GM21529 (cell line): Measurements from ENCODE around the gene HSD17B3.
A peak's percentile ranks its signal among the peaks of the same experiment; 100 is the strongest.
"Not testable (repeated sequence)": the region's sequence is repeated elsewhere in the genome, so short reads cannot be mapped to it uniquely, and the experiment has no call there.

ENCODE experiments used
- ATAC-seq: cut with Tn5 transposase; IDR thresholded peaks from one replicate; pipeline ENCODE4 v1.9.1; 2021; ENCODE audit not compliant: unreplicated experiment

Gene HSD17B3

DNA sequence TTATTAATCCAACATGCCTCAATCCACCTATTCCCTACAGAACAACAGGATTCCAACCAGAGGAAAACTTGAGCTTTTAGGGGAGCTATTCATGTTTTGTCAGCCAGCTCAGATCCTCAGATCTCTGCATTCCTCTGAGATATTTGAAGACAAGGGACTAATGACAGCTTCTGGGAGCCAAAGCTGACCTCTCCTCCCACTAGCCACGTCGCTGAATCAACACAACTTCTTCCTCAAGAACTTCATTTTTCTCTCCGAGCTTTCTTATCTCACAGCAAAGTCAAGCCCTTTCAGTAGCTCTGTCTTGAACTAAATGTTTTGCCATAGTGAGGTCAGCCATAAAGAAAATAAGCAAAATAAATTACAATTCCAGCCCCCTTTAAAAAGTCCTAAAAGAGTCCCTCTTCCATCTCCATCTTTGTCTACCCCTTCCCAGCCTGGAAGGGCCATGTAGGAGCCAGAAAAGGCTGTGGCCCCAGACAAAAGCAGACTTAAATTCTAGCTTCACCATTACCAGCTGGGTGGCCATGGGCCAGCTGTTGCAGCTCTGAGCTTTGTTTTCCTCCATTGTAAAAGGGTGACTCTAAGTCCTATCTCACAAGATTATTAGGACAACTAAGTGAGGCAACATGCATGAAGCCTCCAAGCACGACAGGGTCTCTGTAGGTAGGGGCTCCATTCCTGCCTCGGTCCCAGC is 65.0 kb downstream of the HSD17B3 start:
- no peak for ATAC-seq

- ATAC-seq, result not testable (repeated sequence)
Observed at GRCh38 chr9:96236337-96236736, 65.6 kb downstream of the HSD17B3 start.

GRCh38 chr9:96232539-96233241 is 69.3 kb downstream of the HSD17B3 start:
- no peak for ATAC-seq

GRCh38 chr9:96232164-96232538 is 69.8 kb downstream of the HSD17B3 start:
- ATAC-seq, result no peak

GRCh38 chr9:96230002-96230401 is 72.0 kb downstream of the HSD17B3 start:
- ATAC-seq, result no peak

DNA sequence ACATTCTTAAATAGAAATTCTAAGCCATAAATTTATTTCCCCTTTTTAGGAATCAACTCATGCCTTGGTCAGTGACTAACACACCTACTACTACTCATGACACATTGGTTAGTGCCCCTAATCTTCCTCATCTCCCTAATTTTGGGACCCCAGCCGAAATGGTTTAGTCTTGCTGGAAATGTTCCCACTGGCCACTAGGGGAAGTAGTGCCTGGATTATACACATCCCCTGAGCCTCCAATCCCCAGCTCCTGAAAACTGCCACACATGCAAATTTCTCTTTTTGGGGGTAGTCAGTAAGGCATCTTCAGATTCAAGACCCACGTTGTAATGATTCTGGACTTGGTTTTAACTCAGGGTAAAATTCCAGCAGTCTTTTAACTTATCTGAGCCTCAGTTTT is 79.8 kb downstream of the HSD17B3 start:
- ATAC-seq, result no peak

GRCh38 chr9:96219900-96220257 is 82.1 kb downstream of the HSD17B3 start:
- ATAC-seq, result no peak

DNA sequence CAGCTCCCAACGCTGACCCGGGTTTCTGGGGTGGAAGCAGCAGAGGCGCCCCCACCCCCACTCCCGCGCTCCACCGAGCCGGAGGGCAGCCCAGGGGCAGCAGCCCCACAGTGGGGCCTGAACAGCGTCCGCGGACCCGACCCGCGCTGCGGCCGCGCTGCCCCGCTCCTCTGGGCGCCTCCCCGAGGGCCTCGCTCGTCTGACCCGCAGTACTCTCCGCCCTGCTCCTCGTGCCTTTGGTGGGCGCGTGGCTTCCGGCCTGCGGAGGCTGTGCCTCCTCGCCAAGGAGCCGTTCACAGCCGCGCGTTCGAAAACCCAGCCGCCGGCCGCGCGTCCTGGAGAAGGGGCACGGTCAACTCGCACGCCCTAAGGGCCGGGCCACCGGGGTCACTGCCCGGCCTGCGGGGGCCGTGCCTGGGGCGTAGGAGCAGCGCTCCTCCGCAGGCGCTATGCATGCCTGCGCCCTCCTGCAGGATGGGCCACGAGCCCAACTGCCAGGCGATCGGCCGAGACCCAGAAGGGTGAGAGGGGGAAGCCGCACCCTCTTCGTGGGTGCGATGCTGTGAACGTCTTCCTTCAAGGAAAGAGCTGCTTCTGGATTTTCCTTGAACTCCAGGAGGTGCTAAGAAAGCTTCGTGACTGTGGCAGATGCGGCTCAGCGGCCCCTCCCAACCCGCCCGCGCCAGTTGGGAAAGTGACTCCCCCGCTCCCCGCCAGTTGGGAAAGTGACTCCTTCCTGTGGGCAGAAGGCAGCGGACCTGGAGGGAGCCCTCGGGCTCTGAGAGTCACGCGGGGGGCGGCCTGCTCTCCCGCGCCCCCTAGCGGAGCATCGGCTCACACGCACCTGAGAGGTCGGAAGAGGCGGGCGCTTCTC is 82.7 kb downstream of the HSD17B3 start:
- ATAC-seq, result no peak

GRCh38 chr9:96217754-96218693 is 84.0 kb downstream of the HSD17B3 start:
- peak; percentile 74 for ATAC-seq

GRCh38 chr9:96217294-96217707 is 84.7 kb downstream of the HSD17B3 start:
- ATAC-seq, result no peak

- no peak for ATAC-seq
Observed at GRCh38 chr9:96216583-96216982, 85.4 kb downstream of the HSD17B3 start.

- ATAC-seq, result no peak
Observed at GRCh38 chr9:96215841-96216240, 86.1 kb downstream of the HSD17B3 start.

- no peak for ATAC-seq
Observed at GRCh38 chr9:96214635-96215034, 87.3 kb downstream of the HSD17B3 start.

GRCh38 chr9:96209407-96210271 is 92.3 kb downstream of the HSD17B3 start:
- no peak for ATAC-seq

DNA sequence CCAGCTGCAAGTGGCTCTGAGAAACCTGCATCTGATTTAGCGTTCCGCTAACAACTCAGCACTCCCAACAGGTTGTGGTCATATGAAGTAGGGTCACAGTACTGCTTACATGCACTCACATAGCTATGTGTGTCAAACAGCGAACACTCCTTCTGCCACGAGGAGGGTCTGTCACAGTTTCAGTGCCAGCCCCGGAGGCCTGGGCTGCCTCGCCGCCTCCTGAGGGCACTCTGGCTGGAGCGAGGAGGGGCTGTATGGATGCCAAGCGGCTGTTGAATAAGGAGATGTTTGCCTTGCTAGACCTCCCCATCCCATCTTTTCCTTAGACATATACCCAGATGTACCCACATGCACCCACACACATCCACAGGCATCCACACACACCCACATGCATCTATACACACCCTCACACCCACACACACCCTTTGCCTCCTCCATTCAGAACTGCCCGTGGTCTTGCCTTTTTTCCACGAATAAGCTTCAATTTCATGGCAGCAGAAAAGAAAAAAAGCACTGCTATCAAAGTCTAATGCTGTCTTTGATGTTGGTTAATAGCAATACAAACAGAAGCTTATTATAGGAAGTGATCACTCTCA is 95.7 kb downstream of the HSD17B3 start:
- no peak for ATAC-seq

DNA sequence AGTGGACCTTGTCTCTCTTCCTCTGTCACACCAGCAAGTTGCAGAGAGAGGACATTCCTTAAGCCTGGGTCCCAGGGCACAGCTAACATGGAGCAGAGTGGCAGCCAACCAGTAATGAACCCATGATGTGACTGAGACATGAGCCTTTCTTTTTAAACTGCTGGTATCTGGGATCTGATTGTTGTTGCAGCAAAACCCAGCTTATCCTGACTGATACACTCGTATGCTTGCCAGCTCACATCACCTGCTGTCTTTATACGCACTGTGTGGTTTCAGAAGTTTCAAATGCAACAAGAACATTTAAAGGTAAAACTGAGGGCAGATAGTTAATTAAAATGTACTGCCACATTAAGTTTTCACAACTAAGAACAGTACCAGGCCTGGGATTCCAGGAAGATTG is 97.1 kb downstream of the HSD17B3 start:
- no peak for ATAC-seq

- no peak for ATAC-seq
Observed at GRCh38 chr9:96203867-96204501, 98.0 kb downstream of the HSD17B3 start.

- ATAC-seq, result no peak
Observed at GRCh38 chr9:96202971-96203780, 98.8 kb downstream of the HSD17B3 start.
